Transverse colon (tissue), 4 donors: Measurements from ENCODE around the gene SLC7A1. TPM values are rescaled to one million over a fixed set of nuclear protein-coding genes. Genes with fewer than 3 reads are reported as not detected.

Experiments used
- DNase-seq: peaks from one replicate; pipeline ENCODE4 v3.0.0-alpha.2; 2019
- H3K27ac ChIP-seq, 4 donors: fragments of 200-600 bp; sonication (generic); 2 replicates each; pipeline ENCODE4 v1.5.1; 2016 to 2018; ENCODE audit warnings: inconsistent platforms in 4 of 4
- H3K27me3 ChIP-seq: fragments of 200-600 bp; sonication (generic); 2 replicates; pipeline ENCODE4 v1.5.1; 2017; ENCODE audit warnings: inconsistent platforms
- H3K36me3 ChIP-seq, 4 donors: fragments of 200-600 bp; sonication (generic); 2 replicates each; pipeline ENCODE4 v1.5.1; 2017 to 2019; ENCODE audit warnings: inconsistent platforms in 4 of 4
- H3K4me1 ChIP-seq, 4 donors: fragments of 200-600 bp; sonication (generic); 2 replicates each; pipeline ENCODE4 v1.5.1; 2017 to 2020; ENCODE audit warnings: inconsistent platforms in 4 of 4
- H3K4me3 ChIP-seq, 4 donors: fragments of 200-600 bp; sonication (generic); 1 replicate in 1 of 4; 2 replicates in 3 of 4; pipeline versions ENCODE4 v1.5.1 to v1.6.1; 2017 to 2019; ENCODE audit warnings: inconsistent platforms in 4 of 4
- H3K9me3 ChIP-seq, 2 donors: fragments of 200-600 bp; sonication (generic); 2 replicates each; pipeline ENCODE4 v1.5.1; 2017 to 2019; ENCODE audit warnings: inconsistent platforms in 2 of 2
- EP300 ChIP-seq: sonication (generic); formaldehyde crosslinking; IDR thresholded peaks from one replicate; pipeline ENCODE4 v1.6.1; 2017; ENCODE audit warnings: antibody characterized with exemption, low read depth
- POLR2A ChIP-seq: fragments of 450-650 bp; IDR thresholded peaks from one replicate; pipeline ENCODE4 v1.6.1; 2016; ENCODE audit warnings: antibody characterized with exemption, mild to moderate bottlenecking, moderate library complexity
- POLR2AphosphoS5 ChIP-seq, 3 donors: sonication (generic); formaldehyde crosslinking; IDR thresholded peaks; one replicate each; pipeline ENCODE4 v1.6.1; 2016; ENCODE audit warnings: antibody characterized with exemption in 3 of 3
- WGBS, 2 donors: methylation state at CpG; one replicate each; pipeline ENCODE4 v1.1.5; 2018; ENCODE audit warnings: low coverage in 1 of 2; 5-methylcytosine and 5-hydroxymethylcytosine counted together
- in situ Hi-C, 4 donors: fragments of 200-750 bp; cut with MboI; loops; one replicate each; pipeline versions ENCODE4 v1.15.0 to v1.15.1; 2017; ENCODE audit warnings: low sequenced_read_pairs in 3 of 4, low pct_ligation_motif_present in 1 of 4, low pct_unique_long_range_greater_than_20kb in 1 of 4
- intact Hi-C: fragments of 100-400 bp; cut with DNase I; formaldehyde crosslinking; loops from one replicate; pipeline ENCODE4 v1.15.1; 2023; ENCODE audit warnings: low total_unique reads
- total RNA-seq, 4 donors: library from RNA; depleted of rRNA; stranded (reverse); fragments of >200 nt; gene quantifications; one replicate each; pipeline ENCODE4 v1.1.0, GENCODE V29; 2016
- TF ChIP-seq, protein P1 (sequence below), 5 experiments: fragments of 200-600 bp in 3 of 5; fragments of 450-650 bp in 2 of 5; sonication (generic) in 3 of 5; IDR thresholded peaks; 1 replicate in 2 of 5; 2 replicates in 3 of 5; pipeline ENCODE4 v1.5.1; 2016 to 2017; ENCODE audit warnings: antibody characterized with exemption in 5 of 5, inconsistent platforms in 3 of 5, mild to moderate bottlenecking in 2 of 5, moderate library complexity in 1 of 5

The SLC7A1 gene
- total RNA-seq, 4 donors from 2014 or later = 10.8 to 21.4 (median 17.9) TPM

GRCh38 chr13:29621841-29622240 is 26.4 kb upstream of the SLC7A1 start:
- in situ Hi-C loops (no loop called here), intact Hi-C loops (no loop called here)
- 92 to 97% methylated on average over 6 to 7 of the region's 7 CpGs for WGBS, 2 donors
- Histone ChIP-seq H3K9me3 (no peaks in the 10 kb centered on the region), H3K27me3 (no peaks in the 10 kb centered on the region), H3K4me1 (no peaks in the 10 kb centered on the region), H3K27ac (no peak overlapping the region), H3K4me3 (no peak overlapping the region), H3K36me3 (no peaks in the 10 kb centered on the region)
- TF ChIP-seq, protein P1, sequence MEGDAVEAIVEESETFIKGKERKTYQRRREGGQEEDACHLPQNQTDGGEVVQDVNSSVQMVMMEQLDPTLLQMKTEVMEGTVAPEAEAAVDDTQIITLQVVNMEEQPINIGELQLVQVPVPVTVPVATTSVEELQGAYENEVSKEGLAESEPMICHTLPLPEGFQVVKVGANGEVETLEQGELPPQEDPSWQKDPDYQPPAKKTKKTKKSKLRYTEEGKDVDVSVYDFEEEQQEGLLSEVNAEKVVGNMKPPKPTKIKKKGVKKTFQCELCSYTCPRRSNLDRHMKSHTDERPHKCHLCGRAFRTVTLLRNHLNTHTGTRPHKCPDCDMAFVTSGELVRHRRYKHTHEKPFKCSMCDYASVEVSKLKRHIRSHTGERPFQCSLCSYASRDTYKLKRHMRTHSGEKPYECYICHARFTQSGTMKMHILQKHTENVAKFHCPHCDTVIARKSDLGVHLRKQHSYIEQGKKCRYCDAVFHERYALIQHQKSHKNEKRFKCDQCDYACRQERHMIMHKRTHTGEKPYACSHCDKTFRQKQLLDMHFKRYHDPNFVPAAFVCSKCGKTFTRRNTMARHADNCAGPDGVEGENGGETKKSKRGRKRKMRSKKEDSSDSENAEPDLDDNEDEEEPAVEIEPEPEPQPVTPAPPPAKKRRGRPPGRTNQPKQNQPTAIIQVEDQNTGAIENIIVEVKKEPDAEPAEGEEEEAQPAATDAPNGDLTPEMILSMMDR (IDR thresholded peaks at IDR 0.05) = no peak
- TF ChIP-seq POLR2AphosphoS5 (IDR thresholded peaks at IDR 0.05) (no peak), POLR2A (no peak), EP300 (no peak)
- DNase-seq = no peak

- no peaks in the 10 kb centered on the region for H3K36me3 ChIP-seq
- no peak overlapping the region for H3K27ac ChIP-seq
- in situ Hi-C loops = no loop called here
- WGBS, 2 donors = 87 to 100% methylated on average over 2 to 4 of the region's 4 CpGs
- H3K4me3 ChIP-seq = no peak overlapping the region
- no peak for DNase-seq
- no peaks in the 10 kb centered on the region for H3K4me1 ChIP-seq
- peaks cover under 1% of the 10 kb centered on the region for H3K27me3 ChIP-seq
- intact Hi-C loops = no loop called here
- no peaks in the 10 kb centered on the region for H3K9me3 ChIP-seq
- TF ChIP-seq, protein P1 (IDR thresholded peaks at IDR 0.05) = no peak
- TF ChIP-seq POLR2A (no peak), EP300 (no peak), POLR2AphosphoS5 (IDR thresholded peaks at IDR 0.05) (no peak)
These were observed 25.7 kb upstream of the SLC7A1 start for GRCh38 chr13:29621051-29621800.

- H3K4me3 ChIP-seq = no peak overlapping the region
- no peak overlapping the region for H3K27ac ChIP-seq
- no peaks in the 10 kb centered on the region for H3K36me3 ChIP-seq
- H3K9me3 ChIP-seq = no peaks in the 10 kb centered on the region
- intact Hi-C loops = no loop called here
- in situ Hi-C loops = no loop called here
- TF ChIP-seq EP300 (no peak), POLR2A (no peak), POLR2AphosphoS5 (IDR thresholded peaks at IDR 0.05) (no peak)
- TF ChIP-seq, protein P1 (IDR thresholded peaks at IDR 0.05) = no peak
- no peaks in the 10 kb centered on the region for H3K4me1 ChIP-seq
- H3K27me3 ChIP-seq = peaks cover 12% of the 10 kb centered on the region
- DNase-seq = no peak
These were observed 24.5 kb upstream of the SLC7A1 start for GRCh38 chr13:29619995-29620394.

- DNase-seq = no peak
- peaks cover 14% of the 10 kb centered on the region for H3K27me3 ChIP-seq
- intact Hi-C loops (no loop called here), in situ Hi-C loops (no loop called here)
- H3K4me1 ChIP-seq = no peaks in the 10 kb centered on the region
- WGBS, 2 donors = 85 to 87% methylated on average over 3 of the region's 3 CpGs
- TF ChIP-seq POLR2A (no peak), EP300 (no peak), POLR2AphosphoS5 (IDR thresholded peaks at IDR 0.05) (no peak)
- TF ChIP-seq, protein P1 (IDR thresholded peaks at IDR 0.05) = no peak
- no peaks in the 10 kb centered on the region for H3K9me3 ChIP-seq
- no peaks in the 10 kb centered on the region for H3K36me3 ChIP-seq
- no peak overlapping the region for H3K4me3 ChIP-seq
- H3K27ac ChIP-seq = no peak overlapping the region
These were observed 17.6 kb upstream of the SLC7A1 start for GRCh38 chr13:29613101-29613500.
